OCI-LY3 (cell line): Measurements from ENCODE around the gene TENM4.

ENCODE experiments used
- H2AFZ ChIP-seq: fragments of 200-600, 300-600 bp; shearing (Covaris generic); 2 replicates; pipeline ENCODE4 v1.6.0; 2014; ENCODE audit warnings: antibody characterized with exemption, low read depth, low read length
- H3K27ac ChIP-seq: fragments of 200-600, 300-600 bp; sonication (generic); 2 replicates; pipeline ENCODE4 v1.5.1; 2014; ENCODE audit warnings: mild to moderate bottlenecking, low read length, moderate library complexity, mixed read lengths
- H3K27me3 ChIP-seq: fragments of 200-600, 300-600 bp; sonication (generic); 2 replicates; pipeline ENCODE4 v1.6.1; 2014; ENCODE audit warnings: low read depth, low read length, mixed read lengths
- H3K36me3 ChIP-seq: fragments of 200-600, 300-600 bp; sonication (generic); replicated peaks from 2 replicates; pipeline ENCODE3; 2014; ENCODE audit warnings: low read depth, low read length, mixed read lengths
- H3K4me1 ChIP-seq: fragments of 300-600, 200-600 bp; sonication (generic); 2 replicates; pipeline ENCODE4 v1.6.1; 2014; ENCODE audit warnings: low read length, mixed read lengths
- H3K4me2 ChIP-seq: fragments of 200-600, 300-600 bp; sonication (generic); 2 replicates; pipeline ENCODE4 v1.6.1; 2014; ENCODE audit warnings: low read length, mixed read lengths
- H3K4me3 ChIP-seq: fragments of 300-600, 200-600 bp; sonication (generic); 2 replicates; pipeline ENCODE4 v1.5.1; 2014; ENCODE audit warnings: antibody characterized with exemption, mild to moderate bottlenecking, low read length, moderate library complexity
- H3K79me2 ChIP-seq: fragments of 300-600, 200-600 bp; shearing (Covaris generic); 2 replicates; pipeline ENCODE4 v1.6.1; 2014; ENCODE audit warnings: mild to moderate bottlenecking, low read length, mixed read lengths
- H3K9ac ChIP-seq: fragments of 300-600, 200-600 bp; shearing (Covaris generic); 2 replicates; pipeline ENCODE4 v1.6.0; 2014; ENCODE audit warnings: mild to moderate bottlenecking, low read length, moderate library complexity
- H3K9me3 ChIP-seq: fragments of 200-600, 300-600 bp; shearing (Covaris generic); 2 replicates; pipeline ENCODE4 v1.6.1; 2014; ENCODE audit warnings: low read length, mixed read lengths; ENCODE audit not compliant: insufficient read depth
- H4K20me1 ChIP-seq: fragments of 200-600, 300-600 bp; sonication (generic); 2 replicates; pipeline ENCODE4 v1.6.1; 2016; ENCODE audit warnings: low read length, mixed read lengths; ENCODE audit not compliant: insufficient read depth
- CTCF ChIP-seq: fragments of 200-600, 300-600 bp; sonication (generic); IDR thresholded peaks from 2 replicates; pipeline ENCODE4 v1.5.1; 2014; ENCODE audit warnings: antibody characterized with exemption, low read length, low read depth
- EZH2phosphoT487 ChIP-seq: fragments of 200-600 bp; shearing (Covaris generic); IDR thresholded peaks from 2 replicates; pipeline ENCODE4 v1.6.1; 2018; ENCODE audit warnings: antibody characterized with exemption, mixed run types, low read depth

Gene TENM4

GRCh38 chr11:79084382-79084781 lies 356.4 kb downstream of the TENM4 start:
- Histone ChIP-seq H2AFZ (no peak overlapping the region), H3K27ac (no peak overlapping the region), H3K79me2 (no peaks in the 10 kb centered on the region), H3K4me3 (no peak overlapping the region), H3K9ac (no peak overlapping the region), H3K9me3 (no peaks in the 10 kb centered on the region), H3K4me1 (peaks cover 10% of the 10 kb centered on the region), H3K4me2 (no peak overlapping the region), H4K20me1 (no peaks in the 10 kb centered on the region), H3K36me3 (no peaks in the 10 kb centered on the region), H3K27me3 (no peaks in the 10 kb centered on the region)
- TF ChIP-seq CTCF = no peak
- no peak for TF ChIP-seq EZH2phosphoT487

GRCh38 chr11:79083352-79083751 lies 357.5 kb downstream of the TENM4 start:
- Histone ChIP-seq H3K9ac (no peak overlapping the region), H3K9me3 (no peaks in the 10 kb centered on the region), H4K20me1 (no peaks in the 10 kb centered on the region), H3K79me2 (no peaks in the 10 kb centered on the region), H3K27ac (no peak overlapping the region), H3K27me3 (no peaks in the 10 kb centered on the region), H3K4me3 (no peak overlapping the region), H3K4me1 (peaks cover 10% of the 10 kb centered on the region), H3K36me3 (no peaks in the 10 kb centered on the region), H3K4me2 (no peak overlapping the region), H2AFZ (no peak overlapping the region)
- TF ChIP-seq EZH2phosphoT487 (no peak), CTCF (no peak)

- Histone ChIP-seq H3K4me2 (no peak overlapping the region), H3K9ac (no peak overlapping the region)
- TF ChIP-seq CTCF = no peak
- no peak for TF ChIP-seq EZH2phosphoT487
Observed at GRCh38 chr11:79082907-79083306, 357.9 kb downstream of the TENM4 start.

GRCh38 chr11:79082280-79082679 lies 358.6 kb downstream of the TENM4 start:
- no peaks in the 10 kb centered on the region for H4K20me1 ChIP-seq
- no peak overlapping the region for H3K4me2 ChIP-seq
- H3K27ac ChIP-seq = no peak overlapping the region
- H2AFZ ChIP-seq = no peak overlapping the region
- H3K79me2 ChIP-seq = no peaks in the 10 kb centered on the region
- no peaks in the 10 kb centered on the region for H3K27me3 ChIP-seq
- H3K9ac ChIP-seq = no peak overlapping the region
- H3K36me3 ChIP-seq = no peaks in the 10 kb centered on the region
- H3K4me3 ChIP-seq = no peak overlapping the region
- TF ChIP-seq CTCF (no peak), EZH2phosphoT487 (no peak)
- H3K4me1 ChIP-seq = peaks cover 10% of the 10 kb centered on the region
- no peaks in the 10 kb centered on the region for H3K9me3 ChIP-seq

More at GRCh38 chr11:79082907-79083306, 357.9 kb downstream of the TENM4 start:
- Histone ChIP-seq H3K4me3 (no peak overlapping the region), H2AFZ (no peak overlapping the region), H3K27ac (no peak overlapping the region), H3K27me3 (no peaks in the 10 kb centered on the region), H3K79me2 (no peaks in the 10 kb centered on the region), H3K9me3 (no peaks in the 10 kb centered on the region), H3K4me1 (peaks cover 10% of the 10 kb centered on the region), H4K20me1 (no peaks in the 10 kb centered on the region), H3K36me3 (no peaks in the 10 kb centered on the region)
